Subcutaneous abdominal adipose tissue (tissue), 5 donors: Measurements from ENCODE around the gene DFFA.

Experiments used
- H3K27ac ChIP-seq: one replicate; pipeline ENCODE4 v1.7.0; 2013; ENCODE audit warnings: low read depth, mild to moderate bottlenecking, inconsistent platforms, low read length, moderate library complexity
- H3K27me3 ChIP-seq, 5 donors: one replicate each; pipeline ENCODE4 v1.7.0; 2013; ENCODE audit warnings: low read length in 5 of 5, inconsistent platforms in 1 of 5; ENCODE audit not compliant: control insufficient read depth in 5 of 5, insufficient read depth in 4 of 5
- H3K36me3 ChIP-seq, 5 donors: one replicate each; pipeline ENCODE4 v1.7.0; 2013; ENCODE audit warnings: low read length in 5 of 5; ENCODE audit not compliant: control insufficient read depth in 5 of 5, insufficient read depth in 5 of 5
- H3K4me1 ChIP-seq, 5 donors: one replicate each; pipeline ENCODE4 v1.7.0; 2013; ENCODE audit warnings: low read length in 5 of 5, mild to moderate bottlenecking in 3 of 5, moderate library complexity in 1 of 5; ENCODE audit not compliant: control insufficient read depth in 5 of 5, insufficient read depth in 5 of 5
- H3K4me3 ChIP-seq, 5 donors: one replicate each; pipeline ENCODE4 v1.7.0; 2013; ENCODE audit warnings: low read length in 5 of 5, low read depth in 1 of 5
- H3K9ac ChIP-seq, 5 donors: one replicate each; pipeline ENCODE4 v1.7.0; 2013; ENCODE audit warnings: low read length in 5 of 5, mild to moderate bottlenecking in 4 of 5, moderate library complexity in 3 of 5
- H3K9me3 ChIP-seq, 5 donors: one replicate each; pipeline ENCODE4 v1.7.0; 2013; ENCODE audit warnings: low read length in 5 of 5; ENCODE audit not compliant: control insufficient read depth in 5 of 5
- donor health status: healthy.
- donor health status: healthy.
- donor health status: healthy.
- donor health status: healthy.
- donor health status: healthy.

Gene DFFA

DNA sequence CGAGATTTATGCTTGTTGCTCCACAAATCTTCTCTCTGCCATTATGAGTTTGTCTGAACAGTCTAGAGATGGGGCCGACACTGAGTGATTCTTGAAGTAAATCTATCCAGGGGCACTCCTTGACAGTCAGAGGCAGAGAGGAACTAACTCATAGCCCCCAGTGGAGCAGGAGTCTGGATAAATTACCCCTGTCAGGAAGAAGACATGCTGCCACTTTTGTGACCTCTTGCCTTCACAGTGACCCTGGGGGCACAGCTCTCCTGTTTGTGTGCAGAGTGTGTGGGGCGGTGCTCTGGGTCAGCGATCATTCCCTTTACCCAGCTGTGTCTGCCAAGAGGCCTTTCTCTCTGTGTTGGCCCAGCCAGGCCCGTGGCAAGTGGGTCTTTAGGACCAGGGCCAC lies 31.9 kb upstream of the DFFA start:
- Histone ChIP-seq H3K4me1 (peaks cover 0 to 29% (median 24%) of the 10 kb centered on the region in 5 donors), H3K27ac (no peak overlapping the region), H3K9me3 (no peaks in the 10 kb centered on the region), H3K27me3 (no peaks in the 10 kb centered on the region), H3K36me3 (no peaks in the 10 kb centered on the region), H3K4me3 (no peak overlapping the region), H3K9ac (no peak overlapping the region)

DNA sequence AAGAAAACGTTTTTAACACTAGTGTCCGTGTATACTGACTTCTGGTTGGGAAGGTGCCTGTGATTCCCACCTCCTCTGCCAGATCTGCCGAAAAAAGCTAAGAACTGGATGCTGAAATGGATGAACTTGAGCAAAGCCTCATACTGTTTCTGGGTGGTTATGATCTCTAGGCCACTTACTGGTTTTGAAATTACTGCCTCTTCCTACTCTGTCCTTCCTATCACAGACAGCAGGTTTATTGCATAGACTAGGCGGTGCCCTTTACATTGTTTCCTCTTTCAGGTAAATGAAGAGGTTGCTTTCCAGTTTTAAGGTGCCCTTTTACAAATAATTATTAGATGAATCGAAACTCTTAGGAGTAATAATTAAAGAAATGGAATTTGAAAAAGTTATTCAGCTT lies 29.9 kb upstream of the DFFA start:
- H3K4me3 ChIP-seq: no peak overlapping the region
- no peaks in the 10 kb centered on the region for H3K27me3 ChIP-seq
- peaks cover 0 to 21% (median 11%) of the 10 kb centered on the region in 5 donors for H3K4me1 ChIP-seq
- no peak overlapping the region for H3K9ac ChIP-seq
- peaks cover 0 to 4% (median 2%) of the 10 kb centered on the region in 5 donors for H3K36me3 ChIP-seq
- no peak overlapping the region for H3K27ac ChIP-seq
- no peaks in the 10 kb centered on the region for H3K9me3 ChIP-seq

DNA sequence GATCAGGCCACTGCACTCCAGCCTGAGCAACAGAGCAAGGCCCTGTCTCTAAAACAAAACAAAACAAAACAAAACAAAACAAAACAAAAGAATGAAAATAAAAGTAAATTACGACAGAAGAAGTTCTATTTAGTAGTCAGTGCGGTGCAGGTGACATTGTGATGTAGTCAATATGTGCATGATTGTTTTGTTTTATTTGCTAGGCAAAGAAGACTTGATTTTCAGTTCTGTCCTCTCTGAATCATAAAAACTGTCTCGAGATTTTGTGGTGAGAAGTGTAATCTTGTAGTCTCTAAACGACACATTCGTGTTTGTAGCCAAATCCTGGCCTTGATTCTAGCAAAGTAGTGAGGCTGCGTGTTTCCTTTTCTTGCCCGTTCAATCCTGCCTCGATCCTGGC lies 25.9 kb upstream of the DFFA start:
- peaks cover 3 to 20% (median 16%) of the 10 kb centered on the region in 5 donors for H3K4me1 ChIP-seq
- H3K36me3 ChIP-seq: peaks cover 0 to 17% (median 11%) of the 10 kb centered on the region in 5 donors
- H3K9me3 ChIP-seq: no peaks in the 10 kb centered on the region
- H3K27me3 ChIP-seq: no peaks in the 10 kb centered on the region
- H3K4me3 ChIP-seq: no peak overlapping the region
- H3K9ac ChIP-seq: no peak overlapping the region
- H3K27ac ChIP-seq: no peak overlapping the region

DNA sequence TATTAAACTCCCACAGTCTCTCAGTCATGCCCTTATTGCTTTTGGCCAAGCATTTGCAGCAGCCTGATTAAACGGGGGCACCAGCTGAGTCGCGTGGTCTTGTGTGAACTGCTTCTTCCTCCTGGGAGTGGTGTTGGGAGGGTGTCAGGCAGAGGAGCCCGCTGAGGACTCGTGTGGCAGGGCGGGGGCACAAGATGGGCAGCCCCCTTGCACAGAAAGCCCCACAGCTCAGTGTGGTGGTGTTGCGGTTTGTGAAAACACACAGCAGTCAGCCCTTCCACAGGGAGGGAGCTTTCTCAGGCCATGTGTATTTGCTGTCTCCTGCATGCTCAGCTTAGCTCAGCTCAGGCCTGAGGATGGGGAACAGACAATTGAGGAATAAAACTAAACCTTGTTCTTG lies 24.8 kb upstream of the DFFA start:
- Histone ChIP-seq H3K27ac (no peak overlapping the region), H3K27me3 (no peaks in the 10 kb centered on the region), H3K36me3 (peaks cover 0 to 17% (median 11%) of the 10 kb centered on the region in 5 donors), H3K4me3 (no peak overlapping the region), H3K4me1 (peaks cover 3 to 20% (median 16%) of the 10 kb centered on the region in 5 donors), H3K9ac (no peak overlapping the region), H3K9me3 (no peaks in the 10 kb centered on the region)

DNA sequence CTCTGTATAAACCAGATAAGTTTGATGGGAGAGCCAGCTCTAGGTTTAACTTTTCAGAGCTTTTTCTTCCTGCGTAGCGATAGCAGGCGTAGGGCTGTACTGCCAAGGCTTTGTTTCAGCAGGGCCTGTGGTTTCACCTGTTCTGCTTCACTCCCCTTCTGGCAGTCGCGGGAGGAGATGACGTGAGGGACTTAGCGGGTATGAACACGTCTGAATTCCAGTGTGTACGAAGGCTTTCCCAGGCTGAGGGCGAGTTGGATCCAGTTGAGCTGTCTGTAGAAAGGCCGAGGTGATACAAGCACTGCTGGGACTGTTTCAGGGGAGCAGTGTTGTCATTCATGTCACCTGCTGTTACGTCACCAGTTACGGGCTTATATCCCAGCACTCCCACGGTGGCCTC lies 23.6 kb upstream of the DFFA start:
- Histone ChIP-seq H3K36me3 (peaks cover 0 to 17% (median 11%) of the 10 kb centered on the region in 5 donors), H3K9ac (no peak overlapping the region), H3K4me3 (no peak overlapping the region), H3K9me3 (no peaks in the 10 kb centered on the region), H3K27me3 (no peaks in the 10 kb centered on the region), H3K27ac (no peak overlapping the region), H3K4me1 (peaks cover 3 to 20% (median 16%) of the 10 kb centered on the region in 5 donors)

DNA sequence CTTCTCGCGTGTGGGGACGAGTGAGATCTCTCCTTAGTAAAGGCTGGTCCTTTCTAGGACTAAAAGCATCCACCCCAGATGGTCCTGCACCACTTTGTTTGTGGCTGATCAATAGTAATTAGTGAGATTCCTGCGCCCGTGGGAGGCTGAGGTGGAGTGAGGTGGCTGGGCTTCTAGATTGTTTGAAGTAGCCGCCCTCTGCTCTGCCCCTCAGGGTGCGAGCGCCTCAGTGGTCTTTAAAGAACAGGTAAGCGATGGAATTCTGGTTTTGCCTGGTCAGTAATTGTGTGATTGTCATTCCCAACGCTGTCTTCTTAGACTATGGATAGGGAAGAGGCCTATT lies 23.1 kb upstream of the DFFA start:
- Histone ChIP-seq H3K4me3 (peak overlapping the region in 3 of 5 donors; percentile 19 to 33 (median 31)), H3K4me1 (peaks cover 3 to 20% (median 16%) of the 10 kb centered on the region in 5 donors), H3K27ac (no peak overlapping the region), H3K27me3 (no peaks in the 10 kb centered on the region), H3K9ac (peak overlapping the region in 1 of 5 donors; percentile 46), H3K9me3 (no peaks in the 10 kb centered on the region), H3K36me3 (peaks cover 0 to 17% (median 11%) of the 10 kb centered on the region in 5 donors)

DNA sequence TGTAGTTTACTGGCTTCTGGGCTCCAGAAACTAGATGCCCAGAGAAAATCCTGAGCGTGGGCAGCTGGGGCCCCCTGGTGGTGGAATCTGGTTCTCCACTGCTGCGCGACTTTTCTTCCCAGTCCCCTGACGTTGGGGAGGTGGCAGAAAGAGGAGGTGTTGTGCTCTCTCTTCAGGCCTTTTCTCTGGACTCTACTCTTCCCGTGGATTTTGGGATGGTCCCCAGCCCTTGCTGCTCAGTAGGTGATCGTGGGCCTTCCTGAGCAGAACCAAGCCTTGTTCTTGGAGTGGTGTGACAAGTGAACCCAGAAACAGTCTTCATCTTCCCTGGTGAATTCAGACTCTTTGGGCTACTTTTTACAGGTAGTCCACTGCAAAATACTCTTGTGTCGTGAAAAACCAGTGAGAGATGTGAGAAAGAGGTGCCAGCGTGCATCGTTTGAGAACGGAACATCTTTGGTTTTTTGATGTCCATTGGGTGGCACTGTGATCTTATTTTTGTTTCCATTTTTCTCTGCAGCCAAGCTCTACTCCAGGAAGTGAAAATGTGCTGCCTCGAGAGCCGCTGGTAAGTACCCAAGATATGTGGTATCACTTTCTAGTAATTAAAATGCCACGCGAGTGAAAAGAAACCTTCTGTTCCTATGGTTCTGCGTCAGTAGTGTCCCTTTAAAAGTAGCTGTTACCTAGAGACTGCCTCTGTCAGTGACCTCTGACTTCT lies 22.6 kb upstream of the DFFA start:
- Histone ChIP-seq H3K27ac (no peak overlapping the region), H3K4me3 (peak overlapping the region; percentile 19 to 53 (median 40))

DNA sequence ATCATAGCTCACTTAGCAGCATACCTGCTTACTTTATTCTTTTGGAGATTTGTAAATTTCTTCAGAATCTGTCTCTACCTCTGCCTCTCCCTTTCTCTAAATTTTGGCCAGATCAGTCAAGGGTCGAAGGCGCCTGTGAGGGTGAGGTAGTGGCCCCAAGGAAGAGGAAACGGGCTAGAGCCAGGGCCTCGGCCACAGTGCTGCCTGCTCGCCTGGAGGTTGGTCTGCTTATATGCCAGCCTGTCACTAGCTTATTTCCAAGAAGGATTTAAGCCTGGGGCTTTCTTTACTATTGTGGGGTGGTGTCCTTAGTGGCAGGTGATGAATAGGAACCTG lies 22.1 kb upstream of the DFFA start:
- peak overlapping the region in 2 of 5 donors; percentile 26 to 42 for H3K9ac ChIP-seq
- H3K4me1 ChIP-seq: peaks cover 3 to 28% (median 24%) of the 10 kb centered on the region in 5 donors
- no peak overlapping the region for H3K27ac ChIP-seq
- H3K27me3 ChIP-seq: no peaks in the 10 kb centered on the region
- H3K4me3 ChIP-seq: no peak overlapping the region
- H3K9me3 ChIP-seq: no peaks in the 10 kb centered on the region
- peaks cover 0 to 22% (median 13%) of the 10 kb centered on the region in 5 donors for H3K36me3 ChIP-seq

More for the DNA sequence above, 22.6 kb upstream of the DFFA start:
- Histone ChIP-seq H3K36me3 (peaks cover 0 to 22% (median 13%) of the 10 kb centered on the region in 5 donors), H3K9me3 (no peaks in the 10 kb centered on the region), H3K9ac (peak overlapping the region in 2 of 5 donors; percentile 42 to 46), H3K27me3 (no peaks in the 10 kb centered on the region), H3K4me1 (peaks cover 3 to 23% (median 19%) of the 10 kb centered on the region in 5 donors)

DNA sequence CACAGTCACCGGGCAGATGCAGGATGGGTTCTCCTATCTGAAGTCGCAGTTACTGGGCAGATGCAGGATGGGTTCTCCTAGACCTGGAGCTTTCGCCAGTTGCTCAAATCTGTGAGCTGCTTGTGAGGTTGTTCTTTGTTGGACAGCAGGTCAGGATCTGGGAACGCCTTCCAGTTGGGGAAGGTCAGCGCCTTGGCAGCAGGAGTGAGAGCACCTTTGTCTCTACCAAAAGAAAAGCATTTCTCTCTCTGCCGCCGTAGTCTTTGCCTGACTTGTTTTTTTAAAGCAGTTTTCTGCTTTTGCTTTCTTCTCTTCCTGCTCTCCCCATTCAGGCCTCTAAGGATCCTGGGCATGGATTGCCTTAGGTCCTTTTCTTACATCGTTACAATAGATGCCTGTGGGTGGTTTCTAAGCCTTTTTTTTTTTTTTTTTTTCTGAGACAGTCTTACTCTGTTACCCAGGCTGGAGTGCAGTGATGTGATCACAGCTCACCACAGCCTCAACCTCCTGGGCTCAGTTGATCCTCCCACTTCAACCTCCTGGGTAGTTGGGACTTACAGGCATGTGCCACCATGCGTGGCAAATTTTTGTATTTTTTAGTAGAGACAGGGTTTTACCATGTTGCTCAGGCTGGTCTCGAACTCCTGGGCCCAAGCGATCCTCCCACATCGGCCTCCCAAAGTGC lies 18.1 kb upstream of the DFFA start:
- no peak overlapping the region for H3K27ac ChIP-seq
- H3K36me3 ChIP-seq: peaks cover 0 to 5% (median 2%) of the 10 kb centered on the region in 5 donors
- peaks cover 3 to 30% (median 27%) of the 10 kb centered on the region in 5 donors for H3K4me1 ChIP-seq
- H3K9me3 ChIP-seq: peaks cover 0 to 3% (median 0%) of the 10 kb centered on the region in 5 donors
- H3K4me3 ChIP-seq: no peak overlapping the region
- H3K27me3 ChIP-seq: no peaks in the 10 kb centered on the region
- H3K9ac ChIP-seq: no peak overlapping the region
